ENCODE measurements around the gene DNAJC7. TPM values are rescaled to one million over a fixed set of nuclear protein-coding genes. Genes with fewer than 3 reads are reported as not detected.

DNAJC7 gene
- total and polyA plus RNA-seq, 7 donors, result 66.3 to 142 (median 86.3) TPM

- DNase-seq (no peak), ATAC-seq (no peak)
- TF ChIP-seq, protein P1, sequence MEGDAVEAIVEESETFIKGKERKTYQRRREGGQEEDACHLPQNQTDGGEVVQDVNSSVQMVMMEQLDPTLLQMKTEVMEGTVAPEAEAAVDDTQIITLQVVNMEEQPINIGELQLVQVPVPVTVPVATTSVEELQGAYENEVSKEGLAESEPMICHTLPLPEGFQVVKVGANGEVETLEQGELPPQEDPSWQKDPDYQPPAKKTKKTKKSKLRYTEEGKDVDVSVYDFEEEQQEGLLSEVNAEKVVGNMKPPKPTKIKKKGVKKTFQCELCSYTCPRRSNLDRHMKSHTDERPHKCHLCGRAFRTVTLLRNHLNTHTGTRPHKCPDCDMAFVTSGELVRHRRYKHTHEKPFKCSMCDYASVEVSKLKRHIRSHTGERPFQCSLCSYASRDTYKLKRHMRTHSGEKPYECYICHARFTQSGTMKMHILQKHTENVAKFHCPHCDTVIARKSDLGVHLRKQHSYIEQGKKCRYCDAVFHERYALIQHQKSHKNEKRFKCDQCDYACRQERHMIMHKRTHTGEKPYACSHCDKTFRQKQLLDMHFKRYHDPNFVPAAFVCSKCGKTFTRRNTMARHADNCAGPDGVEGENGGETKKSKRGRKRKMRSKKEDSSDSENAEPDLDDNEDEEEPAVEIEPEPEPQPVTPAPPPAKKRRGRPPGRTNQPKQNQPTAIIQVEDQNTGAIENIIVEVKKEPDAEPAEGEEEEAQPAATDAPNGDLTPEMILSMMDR (IDR thresholded peaks at IDR 0.05), result no peak
- Histone ChIP-seq H3K9me3 (no peaks in the 10 kb centered on the region), H3K27ac (no peak overlapping the region), H3K27me3 (ENCODE audit: insufficient read depth in 3 of 3, low read length in 2 of 3) (no peaks in the 10 kb centered on the region), H3K36me3 (ENCODE audit: insufficient read depth in 1 of 2, low read depth in 1 of 2) (peaks cover 2 to 42% of the 10 kb centered on the region in 2 donors), H3K4me1 (peaks cover 74% of the 10 kb centered on the region), H3K4me3 (no peak overlapping the region)
- intact Hi-C loops (cut with DNase I), result no loop called here
- WGBS, 3 donors, result 72 to 87% (median 80%) methylated on average over 1 of the region's 1 CpG
These were observed 12.1 kb downstream of the DNAJC7 start for GRCh38 chr17:42005166-42005565.

DNA sequence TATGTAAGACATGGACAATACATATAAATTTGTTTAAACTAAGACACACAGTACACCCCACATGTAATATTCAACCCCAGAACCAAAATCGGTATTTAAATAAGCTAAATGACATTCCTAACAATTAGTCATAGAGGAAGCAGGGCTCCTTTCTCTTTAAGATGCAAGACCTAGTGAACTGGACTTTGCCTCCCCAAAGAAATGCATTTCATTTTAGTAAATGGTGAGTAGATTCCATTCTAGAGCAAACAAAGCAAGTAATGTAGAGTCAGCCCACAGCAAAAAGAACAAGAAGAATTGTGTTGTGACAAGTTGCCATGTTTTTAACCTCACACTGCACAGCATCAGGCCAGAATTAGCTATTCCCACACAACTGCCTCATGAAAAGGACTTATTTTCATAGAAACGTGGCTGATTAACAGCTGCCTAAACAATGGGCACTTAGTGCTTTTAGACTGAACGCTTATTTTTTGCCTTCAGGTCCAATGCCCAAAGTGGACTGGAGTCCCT lies 14.4 kb downstream of the DNAJC7 start:
- Histone ChIP-seq H3K36me3 (ENCODE audit: insufficient read depth in 1 of 2, low read depth in 1 of 2) (peaks cover 2 to 54% of the 10 kb centered on the region in 2 donors), H3K4me3 (no peak overlapping the region), H3K27ac (no peak overlapping the region), H3K27me3 (ENCODE audit: insufficient read depth in 3 of 3, low read length in 2 of 3) (no peaks in the 10 kb centered on the region), H3K4me1 (peaks cover 60% of the 10 kb centered on the region), H3K9me3 (no peaks in the 10 kb centered on the region)
- intact Hi-C loops (cut with DNase I), result no loop called here
- TF ChIP-seq, protein P1 (IDR thresholded peaks at IDR 0.05), result no peak
- WGBS, 3 donors, result 56 to 71% (median 60%) methylated on average over 3 of the region's 3 CpGs
- DNase-seq, result no peak
- ATAC-seq, result no peak

- ATAC-seq (no peak), DNase-seq (no peak)
- TF ChIP-seq, protein P1 (IDR thresholded peaks at IDR 0.05), result no peak
- Histone ChIP-seq H3K27me3 (ENCODE audit: insufficient read depth in 3 of 3, low read length in 2 of 3) (no peaks in the 10 kb centered on the region), H3K36me3 (ENCODE audit: insufficient read depth in 1 of 2, low read depth in 1 of 2) (peaks cover 2 to 59% of the 10 kb centered on the region in 2 donors), H3K4me1 (peaks cover 55% of the 10 kb centered on the region), H3K9me3 (no peaks in the 10 kb centered on the region), H3K4me3 (no peak overlapping the region), H3K27ac (no peak overlapping the region)
- intact Hi-C loops (cut with DNase I), result no loop called here
- 87 to 89% (median 88%) methylated on average over 7 of the region's 7 CpGs for WGBS, 3 donors
These were observed 15.0 kb downstream of the DNAJC7 start for GRCh38 chr17:42002175-42002791.

DNA sequence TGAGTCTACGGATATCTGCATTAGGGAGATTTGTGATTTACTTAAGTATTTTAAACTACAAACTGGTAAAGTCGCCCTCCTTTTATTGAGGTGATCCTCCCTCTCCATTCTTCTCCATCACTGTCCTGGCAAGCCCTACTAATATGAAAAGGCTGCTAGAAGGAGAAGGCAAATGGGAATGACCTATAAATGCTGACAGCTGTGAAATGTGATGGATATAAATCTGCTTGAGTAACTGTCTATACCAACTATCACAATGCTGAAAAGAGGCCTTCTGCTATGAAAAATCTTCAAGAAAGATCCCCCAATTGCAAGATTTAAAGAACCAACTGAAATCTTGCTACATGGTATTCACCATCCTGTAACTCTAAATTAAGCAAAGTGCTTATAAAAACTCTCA lies 15.5 kb downstream of the DNAJC7 start:
- intact Hi-C loops (cut with DNase I), result no loop called here
- Histone ChIP-seq H3K36me3 (ENCODE audit: insufficient read depth in 1 of 2, low read depth in 1 of 2) (peaks cover 4 to 65% of the 10 kb centered on the region in 2 donors), H3K4me3 (no peak overlapping the region), H3K27me3 (ENCODE audit: insufficient read depth in 3 of 3, low read length in 2 of 3) (no peaks in the 10 kb centered on the region), H3K27ac (no peak overlapping the region), H3K9me3 (no peaks in the 10 kb centered on the region), H3K4me1 (peaks cover 50% of the 10 kb centered on the region)
- 91 to 94% (median 94%) methylated on average over 2 of the region's 2 CpGs for WGBS, 3 donors
- DNase-seq, result no peak
- ATAC-seq, result no peak
- TF ChIP-seq, protein P1 (IDR thresholded peaks at IDR 0.05), result no peak

Measured in psoas muscle (tissue), 8 donors.